SK-N-SH (cell line): ENCODE measurements around the gene PHOSPHO1. TPM values are rescaled to one million over a fixed set of nuclear protein-coding genes. Genes with fewer than 3 reads are reported as not detected.
A peak's percentile ranks its signal among the peaks of the same experiment; 100 is the strongest.

Source experiments
- CTCF ChIA-PET: fragments of 300-600, 350-600 bp; formaldehyde crosslinking; extraction: SDS; loops from one replicate; lab custom pipeline; 2021; lab: Yijun Ruan, JAX
- POLR2A ChIA-PET: fragments of 350-600 bp; sonication (Branson Sonifier 250); formaldehyde crosslinking; extraction: SDS; loops from one replicate; lab custom pipeline; 2020; ENCODE audit warnings: antibody characterized with exemption, inconsistent platforms; lab: Yijun Ruan, JAX
- DNase-seq: peaks from one replicate; pipeline ENCODE4 v3.0.0; 2012
- H2AFZ ChIP-seq: fragments of 200-600 bp; sonication (generic); 2 replicates; pipeline ENCODE4 v1.8.1; 2016; ENCODE audit warnings: antibody characterized with exemption, mild to moderate bottlenecking, low read depth
- H3F3A ChIP-seq: fragments of 200-600 bp; sonication (generic); replicated peaks from 2 replicates; pipeline ENCODE3; 2016; ENCODE audit warnings: antibody characterized with exemption, mild to moderate bottlenecking; ENCODE audit not compliant: insufficient read depth
- H3K27ac ChIP-seq, 2 experiments: fragments of 200-500 bp in 1 of 2; fragments of 200-600 bp in 1 of 2; sonication (Bioruptor generic) in 1 of 2; sonication (generic), shearing (Covaris generic) in 1 of 2; 2 replicates each; pipeline versions ENCODE4 v1.5.1 to v1.6.1; 2014 to 2016; ENCODE audit warnings: low read depth in 2 of 2, inconsistent platforms in 1 of 2, low read length in 1 of 2, mild to moderate bottlenecking in 1 of 2, mixed read lengths in 1 of 2
- H3K27me3 ChIP-seq: fragments of 200-600 bp; sonication (generic), shearing (Covaris generic); 2 replicates; pipeline ENCODE4 v1.6.1; 2016; ENCODE audit warnings: mixed run types; ENCODE audit not compliant: insufficient read depth
- H3K36me3 ChIP-seq, 2 experiments: fragments of 200-500 bp in 1 of 2; fragments of 200-600 bp in 1 of 2; sonication (Bioruptor generic) in 1 of 2; sonication (generic) in 1 of 2; replicated peaks in 1 of 2; 2 replicates each; pipeline versions ENCODE3 to v1.5.1; 2014 to 2016; ENCODE audit warnings: low read length in 1 of 2, mild to moderate bottlenecking in 1 of 2; ENCODE audit not compliant: insufficient read depth in 2 of 2, control insufficient read depth in 1 of 2
- H3K4me1 ChIP-seq, 2 experiments: fragments of 200-500 bp in 1 of 2; fragments of 200-600 bp in 1 of 2; sonication (Bioruptor generic) in 1 of 2; sonication (generic), shearing (Covaris generic) in 1 of 2; 2 replicates each; pipeline versions ENCODE4 v1.5.1 to v1.6.1; 2014 to 2016; ENCODE audit warnings: low read depth in 1 of 2, low read length in 1 of 2, mixed run types in 1 of 2; ENCODE audit not compliant: insufficient read depth in 2 of 2, control insufficient read depth in 1 of 2
- H3K4me2 ChIP-seq: fragments of 200-600 bp; sonication (generic), shearing (Covaris generic); 2 replicates; pipeline ENCODE4 v1.6.1; 2017; ENCODE audit warnings: mixed run types
- H3K4me3 ChIP-seq, 2 experiments: fragments of 200-500 bp in 1 of 2; fragments of 200-600 bp in 1 of 2; sonication (Bioruptor generic) in 1 of 2; sonication (generic), shearing (Covaris generic) in 1 of 2; 2 replicates each; pipeline versions ENCODE4 v1.5.1 to v1.8.1; 2014 to 2016; ENCODE audit warnings: low read depth in 2 of 2, inconsistent platforms in 1 of 2, low read length in 1 of 2, mild to moderate bottlenecking in 1 of 2, mixed read lengths in 1 of 2, moderate library complexity in 1 of 2
- H3K79me2 ChIP-seq: fragments of 200-600 bp; sonication (generic); 2 replicates; pipeline ENCODE4 v1.8.1; 2017; ENCODE audit warnings: mild to moderate bottlenecking; ENCODE audit not compliant: insufficient read depth
- H3K9ac ChIP-seq: fragments of 200-600 bp; sonication (generic); 2 replicates; pipeline ENCODE4 v1.6.1; 2017; ENCODE audit warnings: mixed run types
- H3K9me2 ChIP-seq: fragments of 200-600 bp; sonication (generic); 2 replicates; pipeline ENCODE4 v1.6.1; 2017; ENCODE audit warnings: mixed run types
- H3K9me3 ChIP-seq: fragments of 200-600 bp; sonication (generic); 2 replicates; pipeline ENCODE4 v1.6.1; 2017; ENCODE audit warnings: mixed run types, mild to moderate bottlenecking, moderate library complexity
- H4K20me1 ChIP-seq: fragments of 200-600 bp; sonication (generic); 2 replicates; pipeline ENCODE4 v1.6.1; 2017; ENCODE audit warnings: mild to moderate bottlenecking, mixed run types; ENCODE audit not compliant: insufficient read depth
- CHD2 ChIP-seq: fragments of 150-350 bp; IDR thresholded peaks from 2 replicates; pipeline ENCODE4 v1.6.1; 2018; ENCODE audit warnings: low read length; ENCODE audit not compliant: partially characterized antibody
- EP300 ChIP-seq, 2 experiments: IDR thresholded peaks; 2 replicates each; pipeline versions ENCODE4 v1.4.0 to v1.6.1; 2012; ENCODE audit warnings: borderline replicate concordance in 1 of 2, low read depth in 1 of 2, low read length in 1 of 2
- FOXJ3 ChIP-seq: sonication (generic); formaldehyde crosslinking; IDR thresholded peaks from 2 replicates; pipeline ENCODE4 v1.5.1; 2020; ENCODE audit warnings: mild to moderate bottlenecking, missing genetic modification reagents
- FOXM1 ChIP-seq: IDR thresholded peaks from 2 replicates; pipeline ENCODE4 v1.4.0; 2012; ENCODE audit warnings: low read depth, mild to moderate bottlenecking
- GABPA ChIP-seq: IDR thresholded peaks from 2 replicates; pipeline ENCODE4 v1.4.0; 2012; ENCODE audit warnings: low read depth, mild to moderate bottlenecking
- MXI1 ChIP-seq: IDR thresholded peaks from 2 replicates; pipeline ENCODE4 v1.6.1; 2012; ENCODE audit warnings: mild to moderate bottlenecking, low read depth, low read length, improper control_type of control experiment
- NFIC ChIP-seq: IDR thresholded peaks from 2 replicates; pipeline ENCODE4 v1.4.0; 2012; ENCODE audit warnings: borderline replicate concordance
- NRF1 ChIP-seq: IDR thresholded peaks from 2 replicates; pipeline ENCODE4 v1.6.1; 2012; ENCODE audit warnings: low read depth, mild to moderate bottlenecking, low read length
- RAD21 ChIP-seq: IDR thresholded peaks from 2 replicates; pipeline ENCODE4 v1.6.1; 2012; ENCODE audit warnings: mild to moderate bottlenecking, low read length
- SMC3 ChIP-seq: IDR thresholded peaks from 2 replicates; pipeline ENCODE4 v1.6.1; 2012; ENCODE audit warnings: low read depth, low read length, improper control_type of control experiment
- TAF1 ChIP-seq: IDR thresholded peaks from 2 replicates; pipeline ENCODE4 v1.6.1; 2012; ENCODE audit warnings: low read depth, mild to moderate bottlenecking, low read length, moderate library complexity, borderline replicate concordance
- TEAD4 ChIP-seq: IDR thresholded peaks from 2 replicates; pipeline ENCODE4 v1.4.0; 2012; ENCODE audit warnings: mild to moderate bottlenecking, borderline replicate concordance; ENCODE audit not compliant: insufficient read depth
- YY1 ChIP-seq: IDR thresholded peaks from 2 replicates; pipeline ENCODE4 v1.4.0; 2012; ENCODE audit warnings: low read depth, mild to moderate bottlenecking
- WGBS: methylation state at CpG from one replicate; pipeline ENCODE4 v1.1.6; 2017; ENCODE audit warnings: low lambda C conversion rate; 5-methylcytosine and 5-hydroxymethylcytosine counted together
- polyA plus RNA-seq, 3 experiments: library from polyadenylated mRNA; depleted of rRNA; stranded (reverse); fragments of >200 nt; gene quantifications; 2 replicates each; pipeline ENCODE4 v1.2.3, GENCODE V29; 2012
- TF ChIP-seq, protein P1 (sequence below): IDR thresholded peaks from 2 replicates; pipeline ENCODE4; 2012

PHOSPHO1 gene
- polyA plus RNA-seq, 1 of the 3 experiments (the other 2 are of a cell fraction) = not detected

DNA sequence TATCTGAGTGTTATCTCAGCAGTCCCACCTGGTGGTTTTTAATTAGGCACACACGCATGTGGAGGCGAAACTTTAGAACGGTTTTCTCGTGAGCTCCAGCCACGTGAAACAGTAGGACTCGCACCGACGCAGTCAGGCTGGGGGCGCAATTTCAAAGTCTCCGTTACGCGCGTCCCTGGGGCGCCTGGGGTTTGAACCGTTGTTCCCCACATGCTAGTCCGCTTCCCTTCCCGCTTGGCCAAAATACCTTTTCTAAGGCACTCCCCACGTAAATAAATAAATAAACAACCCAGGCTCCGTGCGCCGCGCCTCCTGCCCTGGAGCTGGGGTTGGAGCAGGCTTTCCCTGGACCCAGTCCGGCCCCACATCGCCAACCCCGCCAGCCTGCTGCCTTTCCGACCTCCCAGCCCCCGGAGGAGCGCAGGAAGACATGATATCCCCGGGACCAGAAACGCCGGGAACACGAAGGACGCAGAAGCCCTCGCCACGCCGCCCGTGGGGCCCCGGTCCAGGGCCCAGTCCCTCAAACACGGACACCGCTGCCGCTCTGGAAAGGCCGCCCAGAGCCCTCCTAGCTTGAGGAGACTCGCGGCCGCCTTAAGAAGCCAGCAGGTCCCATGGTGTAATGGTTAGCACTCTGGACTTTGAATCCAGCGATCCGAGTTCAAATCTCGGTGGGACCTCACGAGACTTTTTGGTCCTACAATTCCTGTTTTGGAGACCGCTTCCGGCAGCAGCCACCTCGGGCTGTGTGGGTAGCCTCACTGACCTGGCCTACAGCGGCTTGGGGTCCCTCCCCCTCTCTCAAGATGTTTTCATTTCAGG is 38.5 kb downstream of the PHOSPHO1 start (continued):
- TF ChIP-seq GABPA (peak; percentile 59), RAD21 (no peak), CHD2 (peak; percentile 77), NRF1 (no peak), MXI1 (peak; percentile 98), FOXJ3 (CRISPR knock-in tag) (0 out of 2 replicates have a peak, but pooled peaks have one; percentile 31), SMC3 (no peak), EP300 (IDR thresholded peaks at IDR 0.05; ENCODE audit: borderline replicate concordance in 1 of 2, low read depth in 1 of 2, low read length in 1 of 2) (peak in 1 of 2 experiments; percentile 40; a peak in 3 of 4 replicates), FOXM1 (peak; percentile 31; the same call in 1 of the 2 replicates), TEAD4 (peak; percentile 99), TAF1 (peak; percentile 68; the same call in 1 of the 2 replicates), NFIC (peak; percentile 10; the same call in 1 of the 2 replicates)
- TF ChIP-seq, protein P1, sequence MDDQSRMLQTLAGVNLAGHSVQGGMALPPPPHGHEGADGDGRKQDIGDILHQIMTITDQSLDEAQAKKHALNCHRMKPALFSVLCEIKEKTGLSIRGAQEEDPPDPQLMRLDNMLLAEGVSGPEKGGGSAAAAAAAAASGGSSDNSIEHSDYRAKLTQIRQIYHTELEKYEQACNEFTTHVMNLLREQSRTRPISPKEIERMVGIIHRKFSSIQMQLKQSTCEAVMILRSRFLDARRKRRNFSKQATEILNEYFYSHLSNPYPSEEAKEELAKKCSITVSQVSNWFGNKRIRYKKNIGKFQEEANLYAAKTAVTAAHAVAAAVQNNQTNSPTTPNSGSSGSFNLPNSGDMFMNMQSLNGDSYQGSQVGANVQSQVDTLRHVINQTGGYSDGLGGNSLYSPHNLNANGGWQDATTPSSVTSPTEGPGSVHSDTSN = no peak

DNA sequence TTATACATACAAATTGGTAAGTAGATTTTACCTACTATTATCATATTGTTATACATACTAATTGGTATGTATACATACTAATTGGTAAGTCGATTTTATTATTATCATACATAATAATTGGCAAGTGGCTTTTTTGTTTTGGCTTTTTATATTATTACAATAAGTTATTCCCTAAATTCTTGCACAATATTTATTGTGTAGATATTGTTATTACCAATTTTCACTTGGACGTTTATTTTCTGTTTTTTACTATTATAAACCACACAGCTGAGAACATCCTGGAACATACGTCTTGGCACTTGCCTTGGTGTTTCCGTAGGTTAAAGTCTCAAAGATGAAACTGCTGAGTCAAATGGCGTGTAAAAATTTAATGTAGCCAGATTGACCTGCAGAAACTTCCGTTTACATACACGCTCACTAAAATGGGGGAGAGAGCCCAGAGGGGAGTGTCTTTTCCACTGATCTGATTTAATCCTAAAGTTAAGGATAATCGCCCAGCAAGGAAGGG is 39.1 kb downstream of the PHOSPHO1 start:
- ChIA-PET POLR2A (no interaction called here), CTCF (interaction anchor here (0.7 to 8.6 kb wide), 12 partner anchors 10 to 378 kb away, joined by 3 to 77 read pairs (median 4); partner anchors contain the start of gene PHOSPHO1)
- Histone ChIP-seq H3K9ac (peak overlapping the region; percentile 79), H3K27me3 (no peaks in the 10 kb centered on the region; the same call in 1 of the 2 replicates), H3K4me3 (peak overlapping the region; percentile 64 to 77), H3K4me1 (peaks cover 0 to 3% of the 10 kb centered on the region in 2 experiments; a peak in 2 of 4 replicates), H4K20me1 (no peaks in the 10 kb centered on the region), H3K9me3 (no peaks in the 10 kb centered on the region), H2AFZ (peak overlapping the region; percentile 92), H3K79me2 (no peaks in the 10 kb centered on the region), H3K9me2 (no peaks in the 10 kb centered on the region), H3K4me2 (peak overlapping the region; percentile 74), H3K27ac (peak overlapping the region; percentile 90 to 94), H3F3A (peaks cover 21% of the 10 kb centered on the region), H3K36me3 (no peaks in the 10 kb centered on the region)
- WGBS = 1% methylated on average over 8 of the region's 8 CpGs
- TF ChIP-seq YY1 = 0 out of 2 replicates have a peak, but pooled peaks have one; percentile 8
- TF ChIP-seq, protein P1 = no peak
- DNase-seq = no peak
